ENCODE data around the gene CDH22. TPM values are rescaled to one million over a fixed set of nuclear protein-coding genes. Genes with fewer than 3 reads are reported as not detected.

CDH22 gene
- total and polyA plus RNA-seq, 10 of the 15 experiments (the other 5 are each of a cell fraction or from before 2014, with no cell fraction given), result not detected

DNA sequence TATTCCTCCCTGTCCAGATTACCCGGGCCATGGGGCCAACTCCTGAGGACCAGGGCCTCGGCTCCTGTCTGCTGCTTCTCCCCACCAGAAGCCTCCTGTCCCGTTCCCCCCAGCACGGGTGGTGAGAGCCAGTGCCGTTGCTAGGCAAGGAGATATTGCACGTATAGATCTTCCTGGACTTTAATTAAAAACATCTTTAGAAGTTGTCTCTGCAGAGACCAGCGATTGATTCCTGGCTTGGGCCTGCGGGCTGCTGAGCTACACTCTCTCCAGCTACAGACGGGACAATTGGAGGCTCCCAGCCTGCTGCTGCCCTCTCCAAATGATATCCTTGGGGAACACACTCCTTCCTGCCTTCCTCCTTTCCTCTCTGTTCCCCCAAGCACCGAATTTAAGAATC lies 74.6 kb downstream of the CDH22 start:
- Histone ChIP-seq H3K27ac (ENCODE audit: control insufficient read depth, insufficient read depth) (no peak overlapping the region), H3K9me3 (replicated peaks; ENCODE audit: control insufficient read depth, insufficient read depth, low read length) (no peaks in the 10 kb centered on the region), H3K4me2 (ENCODE audit: control insufficient read depth, insufficient read depth) (no peak overlapping the region), H4K20me1 (ENCODE audit: control insufficient read depth, insufficient read depth) (no peaks in the 10 kb centered on the region), H3K9ac (ENCODE audit: control insufficient read depth, insufficient read depth, low read length) (no peak overlapping the region), H3K4me3 (no peak overlapping the region), H3K4me1 (ENCODE audit: control insufficient read depth, insufficient read depth, low read length) (no peaks in the 10 kb centered on the region), H2AFZ (ENCODE audit: control insufficient read depth, low read depth, low read length) (no peak overlapping the region), H3K27me3 (replicated peaks in 1 of 2; ENCODE audit: control insufficient read depth in 2 of 2, insufficient read depth in 2 of 2, low read length in 1 of 2) (no peaks in the 10 kb centered on the region; a peak in 1 of 4 replicates), H3K79me2 (ENCODE audit: control insufficient read depth, insufficient read depth, low read length) (no peaks in the 10 kb centered on the region), H3K36me3 (ENCODE audit: control insufficient read depth in 2 of 2, insufficient read depth in 2 of 2, low read length in 1 of 2) (no peaks in the 10 kb centered on the region)
- in situ Hi-C loops (cut with MboI) (no loop called here), intact Hi-C loops (cut with micrococcal nuclease; ENCODE audit: unreplicated experiment) (no loop called here)
- SMC1A ChIA-PET (ENCODE audit: uncharacterized antibody, unreplicated experiment), result interaction anchor here (0.9 kb wide), 1 partner anchor 99 kb away, joined by 3 read pairs; no protein-coding TSS in a partner anchor
- 19% methylated on average over 10 of the region's 10 CpGs for WGBS (ENCODE audit: insufficient coverage, insufficient replicate concordance, low lambda C conversion rate, missing lambda C conversion rate)
- DNase-seq (ENCODE audit: low read depth, low spot score) (no peak), ATAC-seq (no peak), FAIRE-seq (no peak)
- no TSS peak for BruUV-seq (replicated peaks)
- POLR2A ChIA-PET, result no interaction called here
- RAD21 ChIA-PET (ENCODE audit: unreplicated experiment), result no interaction called here
- CTCF ChIA-PET, result interaction anchor here (0.9 kb wide), 1 partner anchor 9 kb away, joined by 3 read pairs; no protein-coding TSS in a partner anchor
- TF ChIP-seq, protein P1, sequence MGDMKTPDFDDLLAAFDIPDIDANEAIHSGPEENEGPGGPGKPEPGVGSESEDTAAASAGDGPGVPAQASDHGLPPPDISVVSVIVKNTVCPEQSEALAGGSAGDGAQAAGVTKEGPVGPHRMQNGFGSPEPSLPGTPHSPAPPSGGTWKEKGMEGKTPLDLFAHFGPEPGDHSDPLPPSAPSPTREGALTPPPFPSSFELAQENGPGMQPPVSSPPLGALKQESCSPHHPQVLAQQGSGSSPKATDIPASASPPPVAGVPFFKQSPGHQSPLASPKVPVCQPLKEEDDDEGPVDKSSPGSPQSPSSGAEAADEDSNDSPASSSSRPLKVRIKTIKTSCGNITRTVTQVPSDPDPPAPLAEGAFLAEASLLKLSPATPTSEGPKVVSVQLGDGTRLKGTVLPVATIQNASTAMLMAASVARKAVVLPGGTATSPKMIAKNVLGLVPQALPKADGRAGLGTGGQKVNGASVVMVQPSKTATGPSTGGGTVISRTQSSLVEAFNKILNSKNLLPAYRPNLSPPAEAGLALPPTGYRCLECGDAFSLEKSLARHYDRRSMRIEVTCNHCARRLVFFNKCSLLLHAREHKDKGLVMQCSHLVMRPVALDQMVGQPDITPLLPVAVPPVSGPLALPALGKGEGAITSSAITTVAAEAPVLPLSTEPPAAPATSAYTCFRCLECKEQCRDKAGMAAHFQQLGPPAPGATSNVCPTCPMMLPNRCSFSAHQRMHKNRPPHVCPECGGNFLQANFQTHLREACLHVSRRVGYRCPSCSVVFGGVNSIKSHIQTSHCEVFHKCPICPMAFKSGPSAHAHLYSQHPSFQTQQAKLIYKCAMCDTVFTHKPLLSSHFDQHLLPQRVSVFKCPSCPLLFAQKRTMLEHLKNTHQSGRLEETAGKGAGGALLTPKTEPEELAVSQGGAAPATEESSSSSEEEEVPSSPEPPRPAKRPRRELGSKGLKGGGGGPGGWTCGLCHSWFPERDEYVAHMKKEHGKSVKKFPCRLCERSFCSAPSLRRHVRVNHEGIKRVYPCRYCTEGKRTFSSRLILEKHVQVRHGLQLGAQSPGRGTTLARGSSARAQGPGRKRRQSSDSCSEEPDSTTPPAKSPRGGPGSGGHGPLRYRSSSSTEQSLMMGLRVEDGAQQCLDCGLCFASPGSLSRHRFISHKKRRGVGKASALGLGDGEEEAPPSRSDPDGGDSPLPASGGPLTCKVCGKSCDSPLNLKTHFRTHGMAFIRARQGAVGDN (IDR thresholded peaks at IDR 0.05), result no peak
- TF ChIP-seq CHD1 (IDR thresholded peaks at IDR 0.05; ENCODE audit: low read depth, low read length) (no peak), ESRRA (IDR thresholded peaks at IDR 0.05; ENCODE audit: low read length) (no peak), GATAD2B (conservative IDR thresholded peaks at IDR 0.05; ENCODE audit: low read depth) (no peak), JUNB (IDR thresholded peaks at IDR 0.05) (no peak), RAD51 (IDR thresholded peaks at IDR 0.05) (no peak), NR2F1 (conservative IDR thresholded peaks at IDR 0.05) (no peak), TAF1 (IDR thresholded peaks at IDR 0.05; ENCODE audit: borderline replicate concordance, low read depth, low read length) (no peak), BACH1 (IDR thresholded peaks at IDR 0.05; ENCODE audit: borderline replicate concordance) (no peak), CBX3 (IDR thresholded peaks at IDR 0.05; ENCODE audit: borderline replicate concordance, low read depth) (no peak)
- TF ChIP-seq, protein P2, sequence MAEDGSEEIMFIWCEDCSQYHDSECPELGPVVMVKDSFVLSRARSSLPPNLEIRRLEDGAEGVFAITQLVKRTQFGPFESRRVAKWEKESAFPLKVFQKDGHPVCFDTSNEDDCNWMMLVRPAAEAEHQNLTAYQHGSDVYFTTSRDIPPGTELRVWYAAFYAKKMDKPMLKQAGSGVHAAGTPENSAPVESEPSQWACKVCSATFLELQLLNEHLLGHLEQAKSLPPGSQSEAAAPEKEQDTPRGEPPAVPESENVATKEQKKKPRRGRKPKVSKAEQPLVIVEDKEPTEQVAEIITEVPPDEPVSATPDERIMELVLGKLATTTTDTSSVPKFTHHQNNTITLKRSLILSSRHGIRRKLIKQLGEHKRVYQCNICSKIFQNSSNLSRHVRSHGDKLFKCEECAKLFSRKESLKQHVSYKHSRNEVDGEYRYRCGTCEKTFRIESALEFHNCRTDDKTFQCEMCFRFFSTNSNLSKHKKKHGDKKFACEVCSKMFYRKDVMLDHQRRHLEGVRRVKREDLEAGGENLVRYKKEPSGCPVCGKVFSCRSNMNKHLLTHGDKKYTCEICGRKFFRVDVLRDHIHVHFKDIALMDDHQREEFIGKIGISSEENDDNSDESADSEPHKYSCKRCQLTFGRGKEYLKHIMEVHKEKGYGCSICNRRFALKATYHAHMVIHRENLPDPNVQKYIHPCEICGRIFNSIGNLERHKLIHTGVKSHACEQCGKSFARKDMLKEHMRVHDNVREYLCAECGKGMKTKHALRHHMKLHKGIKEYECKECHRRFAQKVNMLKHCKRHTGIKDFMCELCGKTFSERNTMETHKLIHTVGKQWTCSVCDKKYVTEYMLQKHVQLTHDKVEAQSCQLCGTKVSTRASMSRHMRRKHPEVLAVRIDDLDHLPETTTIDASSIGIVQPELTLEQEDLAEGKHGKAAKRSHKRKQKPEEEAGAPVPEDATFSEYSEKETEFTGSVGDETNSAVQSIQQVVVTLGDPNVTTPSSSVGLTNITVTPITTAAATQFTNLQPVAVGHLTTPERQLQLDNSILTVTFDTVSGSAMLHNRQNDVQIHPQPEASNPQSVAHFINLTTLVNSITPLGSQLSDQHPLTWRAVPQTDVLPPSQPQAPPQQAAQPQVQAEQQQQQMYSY (CRISPR knock-in tag; IDR thresholded peaks at IDR 0.05), result no peak
- TF ChIP-seq, protein P3, sequence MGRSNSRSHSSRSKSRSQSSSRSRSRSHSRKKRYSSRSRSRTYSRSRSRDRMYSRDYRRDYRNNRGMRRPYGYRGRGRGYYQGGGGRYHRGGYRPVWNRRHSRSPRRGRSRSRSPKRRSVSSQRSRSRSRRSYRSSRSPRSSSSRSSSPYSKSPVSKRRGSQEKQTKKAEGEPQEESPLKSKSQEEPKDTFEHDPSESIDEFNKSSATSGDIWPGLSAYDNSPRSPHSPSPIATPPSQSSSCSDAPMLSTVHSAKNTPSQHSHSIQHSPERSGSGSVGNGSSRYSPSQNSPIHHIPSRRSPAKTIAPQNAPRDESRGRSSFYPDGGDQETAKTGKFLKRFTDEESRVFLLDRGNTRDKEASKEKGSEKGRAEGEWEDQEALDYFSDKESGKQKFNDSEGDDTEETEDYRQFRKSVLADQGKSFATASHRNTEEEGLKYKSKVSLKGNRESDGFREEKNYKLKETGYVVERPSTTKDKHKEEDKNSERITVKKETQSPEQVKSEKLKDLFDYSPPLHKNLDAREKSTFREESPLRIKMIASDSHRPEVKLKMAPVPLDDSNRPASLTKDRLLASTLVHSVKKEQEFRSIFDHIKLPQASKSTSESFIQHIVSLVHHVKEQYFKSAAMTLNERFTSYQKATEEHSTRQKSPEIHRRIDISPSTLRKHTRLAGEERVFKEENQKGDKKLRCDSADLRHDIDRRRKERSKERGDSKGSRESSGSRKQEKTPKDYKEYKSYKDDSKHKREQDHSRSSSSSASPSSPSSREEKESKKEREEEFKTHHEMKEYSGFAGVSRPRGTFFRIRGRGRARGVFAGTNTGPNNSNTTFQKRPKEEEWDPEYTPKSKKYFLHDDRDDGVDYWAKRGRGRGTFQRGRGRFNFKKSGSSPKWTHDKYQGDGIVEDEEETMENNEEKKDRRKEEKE (IDR thresholded peaks at IDR 0.05), result no peak
- TF ChIP-seq, protein P4, sequence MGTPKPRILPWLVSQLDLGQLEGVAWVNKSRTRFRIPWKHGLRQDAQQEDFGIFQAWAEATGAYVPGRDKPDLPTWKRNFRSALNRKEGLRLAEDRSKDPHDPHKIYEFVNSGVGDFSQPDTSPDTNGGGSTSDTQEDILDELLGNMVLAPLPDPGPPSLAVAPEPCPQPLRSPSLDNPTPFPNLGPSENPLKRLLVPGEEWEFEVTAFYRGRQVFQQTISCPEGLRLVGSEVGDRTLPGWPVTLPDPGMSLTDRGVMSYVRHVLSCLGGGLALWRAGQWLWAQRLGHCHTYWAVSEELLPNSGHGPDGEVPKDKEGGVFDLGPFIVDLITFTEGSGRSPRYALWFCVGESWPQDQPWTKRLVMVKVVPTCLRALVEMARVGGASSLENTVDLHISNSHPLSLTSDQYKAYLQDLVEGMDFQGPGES (IDR thresholded peaks at IDR 0.05), result no peak

Data from GM12878 (cell line).